Heart right ventricle (tissue), 16 donors: ENCODE data around the gene PEX5. TPM values are rescaled to one million over a fixed set of nuclear protein-coding genes. Genes with fewer than 3 reads are reported as not detected.

ENCODE experiments used
- ATAC-seq, 8 donors: fragments of 200-7000 bp; cut with Tn5 transposase; one replicate each; pipeline ENCODE4 v1.9.1; 2020; ENCODE audit warnings: mild to moderate bottlenecking in 8 of 8, moderate library complexity in 8 of 8, moderate number of reproducible peaks in 1 of 8
- DNase-seq, 2 donors: peaks; one replicate each; pipeline ENCODE4 v3.0.0-alpha.2; 2020
- H3K27ac ChIP-seq, 10 donors: fragments of 200-600 bp; sonication (generic) in 2 of 10; one replicate each; pipeline versions ENCODE4 v1.5.0 to v1.8.0; 2020 to 2022; ENCODE audit warnings: mild to moderate bottlenecking in 3 of 10
- H3K27me3 ChIP-seq, 7 donors: fragments of 200-600 bp; one replicate each; pipeline ENCODE4 v1.8.0; 2021 to 2022; ENCODE audit warnings: mild to moderate bottlenecking in 2 of 7
- H3K36me3 ChIP-seq, 9 donors: fragments of 200-600 bp; sonication (generic) in 1 of 9; one replicate each; pipeline versions ENCODE4 v1.5.0 to v1.8.0; 2020 to 2022; ENCODE audit warnings: mild to moderate bottlenecking in 2 of 9
- H3K4me1 ChIP-seq, 9 donors: fragments of 200-600 bp; sonication (generic) in 1 of 9; one replicate each; pipeline versions ENCODE4 v1.5.0 to v1.8.0; 2020 to 2022; ENCODE audit warnings: mild to moderate bottlenecking in 4 of 9
- H3K4me3 ChIP-seq, 10 donors: fragments of 200-600 bp; sonication (generic) in 2 of 10; one replicate each; pipeline versions ENCODE4 v1.5.0 to v1.8.0; 2020 to 2022; ENCODE audit warnings: mild to moderate bottlenecking in 7 of 10, moderate library complexity in 2 of 10
- H3K9me3 ChIP-seq, 11 donors: fragments of 200-600 bp in 10 of 11; sonication (generic) in 2 of 11; one replicate each; pipeline versions ENCODE4 v1.5.0 to v1.8.0; 2013 to 2022; ENCODE audit warnings: mild to moderate bottlenecking in 2 of 11, control low read depth in 1 of 11, moderate library complexity in 1 of 11
- CTCF ChIP-seq, 9 donors: fragments of 200-600 bp; sonication (generic) in 2 of 9; IDR thresholded peaks; one replicate each; pipeline versions ENCODE4 v1.5.0 to v1.8.0; 2021 to 2022; ENCODE audit warnings: antibody characterized with exemption in 9 of 9, mild to moderate bottlenecking in 5 of 9, moderate library complexity in 1 of 9
- WGBS, 2 donors: extraction: QIAGEN DNeasy Blood & Tissue Kit; methylation state at CpG; one replicate each; pipeline ENCODE4 v1.1.7; 2013; ENCODE audit warnings: inconsistent platforms in 1 of 2; 5-methylcytosine and 5-hydroxymethylcytosine counted together
- intact Hi-C, 10 donors: fragments of 100-400 bp; cut with DNase I; formaldehyde crosslinking; loops; one replicate each; pipeline versions ENCODE4 v1.11.1 to v1.14.2; 2022
- polyA plus RNA-seq, 2 donors: library from polyadenylated mRNA; stranded (reverse); fragments of 200-250 nt; gene quantifications; one replicate each; pipeline ENCODE4 v1.2.3, GENCODE V29; 2013
- total RNA-seq, 10 donors: library from RNA; stranded (reverse); fragmentation: NEBNext Ultra II Directional in 3 of 10; extraction: Animal tissue kit (Norgen Biotek cat#: 25700) in 3 of 10; gene quantifications; one replicate each; pipeline versions ENCODE4 v1.2.1 to v1.2.4, GENCODE V29; 2021 to 2023
- donor health status: Arrhythmogenic right ventricular cardiomyopathy.
- donor health status: ischemic (EF 13 %, LVEDD 7.1; RV severe dilation, severe dysfunction).
- donor health status: healthy with polysubstance abuse.
- donor health status: DM: no; HTN: yes; CAD: no.
- donor health status: DM: no; HTN: no; CAD: no.
- donor health status: ischemic (EF 25% LVEDD 6.9; RV normal size, moderate dysfunction).
- donor health status: ischemic (EF 25% LVEDD 5.7; RV mildly dilated, moderate dysfunction).
- donor health status: healthy.
- donor health status: DM: yes; HTN: yes; CAD: no.
- donor health status: Ischemic cardiomyopathy.
- donor health status: ischemic (EF 35%, LVEDD 5.7; RV mildly dilated, moderate dysfunction).
- donor health status: nonischemic (EF 11% LVEDD 7.7; RV severe dilation, severe dysfunction).
- donor health status: DM: yes; HTN: yes; CAD: no.
- donor health status: PGD.
- donor health status: ischemic (EF 29% LVEDD 5.4; RV normal size, mild dysfunction).
- donor health status: nonischemic (EF 23%, LVEDD 6.1; RV moderate dilation, normal function).

The PEX5 gene
- total and polyA plus RNA-seq, 12 donors: 9.7 to 35.2 (median 28.7) TPM

DNA sequence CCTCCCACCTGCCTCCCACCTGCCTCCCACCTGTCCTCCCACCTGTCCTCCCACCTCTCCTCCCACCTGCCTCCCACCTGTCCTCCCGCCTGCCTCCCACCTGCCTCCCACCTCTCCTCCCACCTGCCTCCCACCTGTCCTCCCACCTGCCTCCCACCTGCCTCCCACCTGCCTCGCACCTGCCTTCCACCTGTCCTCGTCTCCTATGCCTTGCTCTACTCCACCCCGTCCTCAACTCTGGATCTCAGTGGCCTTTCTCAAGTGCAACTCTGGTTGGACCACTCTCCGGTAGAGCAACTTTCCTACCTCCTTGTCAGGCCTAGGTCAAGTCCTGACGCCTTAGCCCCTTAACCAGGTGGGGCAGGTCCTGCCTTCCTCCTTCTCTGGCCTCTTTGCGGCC lies 29.3 kb upstream of the PEX5 start:
- intact Hi-C loops: no loop called here
- WGBS, 2 donors: 75 to 79% methylated on average over 7 of the region's 7 CpGs
- no peak for DNase-seq
- no peaks in the 10 kb centered on the region for H3K9me3 ChIP-seq
- no peak overlapping the region for H3K27ac ChIP-seq
- no peak for TF ChIP-seq CTCF (IDR thresholded peaks at IDR 0.05)
- peaks cover 0 to 21% (median 0%) of the 10 kb centered on the region in 9 donors for H3K36me3 ChIP-seq
- no peak for ATAC-seq
- H3K4me3 ChIP-seq: no peak overlapping the region
- H3K27me3 ChIP-seq: peaks cover 0 to 20% (median 7%) of the 10 kb centered on the region in 7 donors
- peaks cover 0 to 7% (median 0%) of the 10 kb centered on the region in 9 donors for H3K4me1 ChIP-seq

DNA sequence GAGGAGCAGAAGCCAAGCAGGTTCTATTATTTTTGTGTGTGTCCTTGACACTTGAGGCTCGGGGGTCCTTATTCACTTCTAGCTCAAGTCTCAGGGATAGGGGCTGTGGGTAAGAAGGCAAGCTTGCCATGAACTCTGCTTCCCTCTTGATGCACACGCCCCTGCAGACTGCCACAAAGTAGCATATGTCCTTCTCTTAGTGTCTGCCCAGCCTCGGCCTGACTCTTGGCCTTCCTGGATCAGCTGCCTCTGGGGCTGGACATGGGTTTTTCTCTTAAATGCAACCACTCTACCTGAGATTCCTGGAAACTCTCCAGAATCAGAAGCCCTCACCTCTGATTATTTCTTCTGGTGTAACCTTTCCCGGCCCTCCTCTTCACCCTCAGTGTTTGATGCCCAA lies 28.2 kb upstream of the PEX5 start:
- Histone ChIP-seq H3K36me3 (peaks cover 0 to 10% (median 0%) of the 10 kb centered on the region in 9 donors), H3K4me3 (no peak overlapping the region), H3K27ac (no peak overlapping the region), H3K4me1 (peaks cover 0 to 7% (median 0%) of the 10 kb centered on the region in 9 donors), H3K27me3 (peaks cover 0 to 24% (median 7%) of the 10 kb centered on the region in 7 donors), H3K9me3 (no peaks in the 10 kb centered on the region)
- ATAC-seq: no peak
- intact Hi-C loops: no loop called here
- DNase-seq: no peak
- 85 to 92% methylated on average over 4 of the region's 4 CpGs for WGBS, 2 donors
- TF ChIP-seq CTCF (IDR thresholded peaks at IDR 0.05): no peak

DNA sequence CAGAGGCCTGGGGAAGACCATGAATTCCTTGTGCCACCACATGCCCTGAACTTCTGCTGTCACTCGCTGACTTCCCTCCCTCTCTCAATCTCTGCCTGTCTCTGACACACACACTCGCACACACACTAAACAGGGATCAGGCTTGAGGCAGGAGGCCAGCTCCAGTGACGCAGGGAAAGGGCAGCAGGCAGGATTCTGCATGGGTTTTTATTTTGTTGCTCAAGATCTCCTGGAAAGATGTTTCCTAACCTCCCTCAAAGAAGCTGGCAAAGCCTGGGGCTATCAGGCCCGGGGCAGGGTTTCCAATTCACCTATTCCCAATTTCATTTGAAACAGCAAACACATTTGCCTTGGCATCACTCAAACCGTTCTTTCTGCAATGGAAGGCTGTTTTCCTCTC lies 27.7 kb upstream of the PEX5 start:
- WGBS, 2 donors: 86 to 90% methylated on average over 5 of the region's 5 CpGs
- no peak for TF ChIP-seq CTCF (IDR thresholded peaks at IDR 0.05)
- intact Hi-C loops: no loop called here
- Histone ChIP-seq H3K27me3 (peaks cover 0 to 24% (median 11%) of the 10 kb centered on the region in 7 donors), H3K4me1 (peaks cover 0 to 7% (median 0%) of the 10 kb centered on the region in 9 donors), H3K4me3 (no peak overlapping the region), H3K36me3 (peaks cover 0 to 9% (median 0%) of the 10 kb centered on the region in 9 donors), H3K9me3 (peaks cover 0 to 4% (median 0%) of the 10 kb centered on the region in 11 donors), H3K27ac (no peak overlapping the region)
- no peak for DNase-seq
- peak in 1 of 8 donors; percentile 14 for ATAC-seq

DNA sequence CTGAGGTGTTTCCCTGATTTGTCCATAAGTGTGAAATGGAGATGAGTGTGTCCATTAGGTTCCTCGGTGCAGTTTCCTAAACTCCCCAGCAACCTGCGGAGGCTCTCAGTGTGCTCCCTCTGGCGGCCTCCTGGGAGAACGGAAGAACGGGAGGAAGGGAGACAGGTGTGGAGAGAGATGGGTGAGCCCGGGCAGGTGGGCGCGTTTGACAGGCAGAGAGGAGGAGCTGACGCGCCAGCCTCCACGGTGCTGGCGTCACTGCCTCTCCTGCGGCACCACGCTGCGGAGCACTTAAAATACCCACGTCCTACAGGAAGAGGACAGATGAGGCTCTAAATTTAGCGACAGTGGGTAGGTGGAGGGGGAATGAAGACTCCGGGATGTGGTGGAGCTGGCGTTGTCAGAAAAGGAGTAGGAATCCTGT lies 26.8 kb upstream of the PEX5 start:
- DNase-seq: no peak
- Histone ChIP-seq H3K36me3 (peaks cover 0 to 4% (median 0%) of the 10 kb centered on the region in 9 donors), H3K4me1 (peaks cover 0 to 7% (median 0%) of the 10 kb centered on the region in 9 donors)

More for the DNA sequence above, 26.8 kb upstream of the PEX5 start:
- Histone ChIP-seq H3K9me3 (peaks cover 0 to 13% (median 0%) of the 10 kb centered on the region in 11 donors), H3K27ac (no peak overlapping the region), H3K27me3 (peaks cover 0 to 24% (median 11%) of the 10 kb centered on the region in 7 donors), H3K4me3 (no peak overlapping the region)
- intact Hi-C loops: no loop called here
- peak in 8 of 9 donors; percentile 22 to 56 (median 46) for TF ChIP-seq CTCF (IDR thresholded peaks at IDR 0.05)
- ATAC-seq: peak in 6 of 8 donors; percentile 30 to 76 (median 60)
- 2 to 3% methylated on average over 19 of the region's 19 CpGs for WGBS, 2 donors
